Neuronal stem cell (in vitro differentiated cells): ENCODE results near the gene STARD10.
A peak's percentile ranks its signal among the peaks of the same experiment; 100 is the strongest.

Source experiments
- DNase-seq: peaks from one replicate; pipeline ENCODE4 v3.0.0-alpha.2; 2013; ENCODE audit warnings: low spot score
- H2AFZ ChIP-seq: one replicate; pipeline ENCODE4 v1.6.1; 2013; ENCODE audit warnings: mild to moderate bottlenecking, low read length, inconsistent platforms
- H2AK5ac ChIP-seq: 2 replicates; pipeline ENCODE4 v1.6.1; 2013; ENCODE audit warnings: low read depth, mild to moderate bottlenecking, inconsistent platforms, low read length, moderate library complexity, mixed read lengths
- H2BK120ac ChIP-seq: 2 replicates; pipeline ENCODE4 v1.6.1; 2013; ENCODE audit warnings: low read depth, mild to moderate bottlenecking, inconsistent platforms, low read length, moderate library complexity, mixed read lengths
- H2BK12ac ChIP-seq: one replicate; pipeline ENCODE4 v1.6.1; 2013; ENCODE audit warnings: low read length, inconsistent platforms
- H2BK15ac ChIP-seq: 2 replicates; pipeline ENCODE4 v1.6.1; 2013; ENCODE audit warnings: mild to moderate bottlenecking, low read length, inconsistent platforms, mixed read lengths
- H2BK5ac ChIP-seq: one replicate; pipeline ENCODE4 v1.6.1; 2013; ENCODE audit warnings: inconsistent platforms, mild to moderate bottlenecking, low read length, moderate library complexity
- H3K14ac ChIP-seq: one replicate; pipeline ENCODE4 v1.6.1; 2013; ENCODE audit warnings: low read length, inconsistent platforms
- H3K18ac ChIP-seq: 2 replicates; pipeline ENCODE4 v1.6.1; 2013; ENCODE audit warnings: low read length, inconsistent platforms
- H3K23ac ChIP-seq: 2 replicates; pipeline ENCODE4 v1.6.1; 2013; ENCODE audit warnings: low read depth, mild to moderate bottlenecking, mixed read lengths, low read length, inconsistent platforms; ENCODE audit not compliant: poor library complexity
- H3K27ac ChIP-seq: replicated peaks from 3 replicates; pipeline ENCODE4 v1.5.1; 2013; ENCODE audit warnings: low read length, inconsistent platforms
- H3K27me3 ChIP-seq, 3 experiments: 2 replicates each; pipeline ENCODE4 v1.6.1; 2013; ENCODE audit warnings: low read length in 3 of 3, mild to moderate bottlenecking in 2 of 3, inconsistent platforms in 1 of 3, low read depth in 1 of 3, mixed read lengths in 1 of 3, moderate library complexity in 1 of 3; ENCODE audit not compliant: control insufficient read depth in 3 of 3, insufficient read depth in 3 of 3
- H3K36me3 ChIP-seq, 2 donors: replicated peaks in 1 of 2; 2 replicates each; pipeline ENCODE4 v1.6.1; 2013; ENCODE audit warnings: low read length in 2 of 2; ENCODE audit not compliant: control insufficient read depth in 2 of 2, insufficient read depth in 2 of 2
- H3K4ac ChIP-seq: 2 replicates; pipeline ENCODE4 v1.6.1; 2013; ENCODE audit warnings: inconsistent platforms, mild to moderate bottlenecking, low read length, moderate library complexity
- H3K4me1 ChIP-seq, 2 donors: 1 replicate in 1 of 2; 2 replicates in 1 of 2; pipeline ENCODE4 v1.6.1; 2013; ENCODE audit warnings: low read length in 2 of 2, low read depth in 1 of 2; ENCODE audit not compliant: control insufficient read depth in 2 of 2, insufficient read depth in 1 of 2
- H3K4me2 ChIP-seq: one replicate; pipeline ENCODE4 v1.6.1; 2013; ENCODE audit warnings: mild to moderate bottlenecking, low read length, inconsistent platforms; ENCODE audit not compliant: insufficient read depth, poor library complexity, severe bottlenecking
- H3K4me3 ChIP-seq, 2 donors: 2 replicates each; pipeline ENCODE4 v1.5.1; 2013; ENCODE audit warnings: low read length in 2 of 2, mild to moderate bottlenecking in 2 of 2, inconsistent platforms in 1 of 2, moderate library complexity in 1 of 2
- H3K79me1 ChIP-seq: one replicate; pipeline ENCODE4 v1.6.1; 2013; ENCODE audit warnings: low read depth, mild to moderate bottlenecking, inconsistent platforms, low read length, moderate library complexity
- H3K9ac ChIP-seq: one replicate; pipeline ENCODE4 v1.6.1; 2013; ENCODE audit warnings: mild to moderate bottlenecking, low read depth, low read length, inconsistent platforms; ENCODE audit not compliant: poor library complexity
- H3K9me3 ChIP-seq, 2 donors: replicated peaks in 1 of 2; 2 replicates each; pipeline versions ENCODE3 to v1.6.1; 2013; ENCODE audit warnings: low read length in 2 of 2, mild to moderate bottlenecking in 2 of 2, inconsistent platforms in 1 of 2, low read depth in 1 of 2, mixed read lengths in 1 of 2, moderate library complexity in 1 of 2; ENCODE audit not compliant: control insufficient read depth in 2 of 2, insufficient read depth in 1 of 2
- H4K8ac ChIP-seq: one replicate; pipeline ENCODE4 v1.6.1; 2013; ENCODE audit warnings: low read depth, mild to moderate bottlenecking, inconsistent platforms, low read length, moderate library complexity
- H4K91ac ChIP-seq: one replicate; pipeline ENCODE4 v1.6.1; 2013; ENCODE audit warnings: low read length, low read depth, mild to moderate bottlenecking, inconsistent platforms; ENCODE audit not compliant: poor library complexity
- WGBS, 2 donors: extraction: QIAGEN DNeasy Blood & Tissue Kit; methylation state at CpG; one replicate each; pipeline ENCODE4 v1.1.7; 2013; ENCODE audit warnings: missing lambda C conversion rate in 2 of 2, mixed read lengths in 1 of 2; ENCODE audit not compliant: insufficient read length in 2 of 2, insufficient replicate concordance in 1 of 2; ENCODE audit errors: extremely low coverage in 2 of 2; 5-methylcytosine and 5-hydroxymethylcytosine counted together

STARD10 gene

DNA sequence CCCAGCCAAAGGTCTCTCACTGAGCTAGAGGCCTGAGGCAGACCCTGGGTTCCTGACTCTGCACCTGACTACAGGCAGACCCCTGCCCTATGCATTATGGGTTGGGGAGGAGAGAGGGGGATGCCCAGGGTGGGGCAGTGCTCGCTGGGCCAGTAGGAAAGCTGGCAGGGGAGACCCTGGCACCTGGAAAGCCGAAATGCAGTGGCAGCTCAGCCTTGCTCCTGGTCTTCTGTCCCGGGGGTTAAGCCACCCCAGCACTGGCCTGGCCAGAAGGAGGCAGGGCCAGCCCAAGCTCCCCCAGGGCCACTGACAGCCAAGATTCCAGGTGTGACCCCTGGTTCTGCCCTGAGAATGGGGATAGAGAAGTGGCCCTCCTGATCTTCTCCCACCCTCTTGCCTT is 47.0 kb downstream of the STARD10 start:
- peak overlapping the region; percentile 41 for H2AK5ac ChIP-seq
- peaks cover 6% of the 10 kb centered on the region for H3K79me1 ChIP-seq
- no peak overlapping the region for H3K4me3 ChIP-seq
- H4K91ac ChIP-seq = no peak overlapping the region
- H3K14ac ChIP-seq = no peak overlapping the region
- no peaks in the 10 kb centered on the region for H3K9me3 ChIP-seq
- H2BK120ac ChIP-seq = no peak overlapping the region
- no peak overlapping the region for H4K8ac ChIP-seq
- no peak overlapping the region for H3K4me2 ChIP-seq
- no peak overlapping the region for H2BK12ac ChIP-seq
- no CpG with 5 or more reads among the region's 3 CpGs for WGBS, 2 donors
- H2AFZ ChIP-seq = no peak overlapping the region
- no peak overlapping the region for H3K27ac ChIP-seq
- H2BK15ac ChIP-seq = no peak overlapping the region
- no peak for DNase-seq
- H3K23ac ChIP-seq = no peak overlapping the region
- H3K4ac ChIP-seq = no peak overlapping the region
- no peak overlapping the region for H2BK5ac ChIP-seq
- H3K9ac ChIP-seq = peak overlapping the region; percentile 9
- no peaks in the 10 kb centered on the region for H3K27me3 ChIP-seq
- peaks cover 3 to 11% of the 10 kb centered on the region in 2 donors for H3K4me1 ChIP-seq
- no peak overlapping the region for H3K18ac ChIP-seq
- no peaks in the 10 kb centered on the region for H3K36me3 ChIP-seq

DNA sequence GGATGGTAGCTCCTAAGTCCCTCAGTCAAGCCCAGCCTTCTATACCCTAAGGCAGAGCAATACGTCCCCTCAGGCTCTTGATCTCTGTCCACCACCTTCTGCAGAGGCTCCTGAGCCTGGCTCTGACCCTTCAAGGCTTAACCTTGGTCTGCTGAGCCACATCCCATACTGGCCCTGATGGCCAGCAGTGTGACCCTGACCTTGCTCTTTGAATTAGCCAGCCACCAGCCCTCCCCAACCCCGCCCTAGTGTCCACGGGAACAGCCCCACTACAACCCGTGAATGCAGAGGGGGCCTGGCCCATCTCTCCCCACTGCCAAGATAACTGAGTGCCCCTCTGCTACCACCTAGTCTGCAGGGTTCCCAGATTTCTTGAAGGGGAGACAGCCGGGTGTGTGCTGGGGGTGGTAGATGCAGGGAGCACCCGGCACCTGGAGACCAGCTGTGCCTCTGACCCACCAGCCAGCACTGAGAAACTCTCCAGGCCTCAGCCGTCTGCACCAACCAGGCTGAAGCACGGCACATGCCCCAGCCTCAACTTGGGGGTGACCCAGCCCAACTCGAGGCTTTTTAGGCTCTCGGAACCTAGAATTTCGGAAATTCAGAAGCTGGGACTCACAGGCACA is 47.8 kb downstream of the STARD10 start:
- Histone ChIP-seq H2BK120ac (no peak overlapping the region), H3K36me3 (no peaks in the 10 kb centered on the region), H3K79me1 (peaks cover 6% of the 10 kb centered on the region), H3K23ac (no peak overlapping the region), H2BK12ac (no peak overlapping the region), H3K4me1 (peaks cover 10% of the 10 kb centered on the region in 2 donors), H3K9me3 (no peaks in the 10 kb centered on the region), H3K27me3 (no peaks in the 10 kb centered on the region), H2AFZ (no peak overlapping the region), H4K8ac (no peak overlapping the region), H3K4me3 (no peak overlapping the region), H4K91ac (no peak overlapping the region), H3K18ac (no peak overlapping the region), H3K9ac (no peak overlapping the region), H3K4me2 (no peak overlapping the region), H3K27ac (no peak overlapping the region), H2AK5ac (no peak overlapping the region), H2BK5ac (no peak overlapping the region), H3K14ac (no peak overlapping the region), H2BK15ac (no peak overlapping the region), H3K4ac (no peak overlapping the region)
- no peak for DNase-seq
- WGBS, 2 donors = no CpG with 5 or more reads among the region's 11 CpGs

DNA sequence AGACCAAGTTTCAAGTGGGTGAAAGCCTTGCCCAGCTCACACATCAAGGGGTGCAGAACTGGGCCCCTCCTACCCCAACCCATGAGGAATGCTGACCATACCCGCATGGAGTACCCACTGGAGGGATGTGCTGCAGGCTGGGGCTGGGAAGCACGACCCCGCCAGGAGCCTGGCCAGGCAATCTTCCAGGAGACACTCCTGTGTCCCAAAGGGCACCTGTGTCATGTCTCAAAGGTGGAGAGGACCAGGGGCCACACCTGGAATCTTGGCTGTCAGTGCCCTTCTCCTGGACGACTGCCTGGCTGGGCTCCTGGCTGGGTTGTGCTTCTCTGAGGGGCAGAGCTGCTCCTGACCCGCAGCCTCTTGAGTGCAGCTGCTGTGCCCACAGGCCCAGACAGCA is 48.3 kb downstream of the STARD10 start:
- Histone ChIP-seq H3K4me2 (no peak overlapping the region), H3K14ac (peak overlapping the region; percentile 14), H2BK120ac (no peak overlapping the region), H2AFZ (no peak overlapping the region), H3K27ac (no peak overlapping the region), H3K79me1 (peaks cover 6% of the 10 kb centered on the region), H2BK15ac (no peak overlapping the region), H3K36me3 (no peaks in the 10 kb centered on the region), H3K4me3 (no peak overlapping the region), H3K4me1 (peaks cover 6 to 10% of the 10 kb centered on the region in 2 donors), H3K27me3 (no peaks in the 10 kb centered on the region), H2BK12ac (no peak overlapping the region), H4K8ac (no peak overlapping the region), H2BK5ac (no peak overlapping the region), H2AK5ac (no peak overlapping the region), H4K91ac (no peak overlapping the region), H3K23ac (no peak overlapping the region), H3K9ac (no peak overlapping the region), H3K9me3 (no peaks in the 10 kb centered on the region), H3K4ac (no peak overlapping the region), H3K18ac (no peak overlapping the region)
- WGBS, 2 donors = no CpG with 5 or more reads among the region's 5 CpGs
- DNase-seq = no peak

DNA sequence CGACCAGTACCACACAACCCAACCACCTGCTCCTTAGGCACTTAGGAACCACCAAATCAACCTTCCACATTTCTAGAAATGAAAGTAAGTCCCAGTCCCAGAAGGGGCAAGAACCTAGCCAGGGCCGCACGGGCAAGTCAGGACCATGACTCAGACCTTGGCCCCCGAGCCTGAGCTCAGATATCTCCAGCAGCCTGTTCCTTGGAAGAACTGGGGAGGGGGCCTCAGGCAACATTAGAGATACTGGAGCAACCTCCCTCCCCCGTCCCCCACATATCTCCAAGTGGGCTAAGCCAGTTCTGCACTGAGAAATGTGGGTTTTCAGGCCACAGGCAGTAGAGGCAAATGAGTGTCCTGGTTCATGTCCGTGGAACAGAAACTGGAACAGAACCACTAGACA is 49.4 kb downstream of the STARD10 start:
- Histone ChIP-seq H3K14ac (no peak overlapping the region), H3K4me1 (peaks cover 5 to 9% of the 10 kb centered on the region in 2 donors), H2BK15ac (no peak overlapping the region), H3K79me1 (peaks cover 6% of the 10 kb centered on the region), H3K23ac (no peak overlapping the region), H2BK120ac (no peak overlapping the region), H3K4ac (no peak overlapping the region), H4K8ac (no peak overlapping the region), H3K4me2 (no peak overlapping the region), H3K9me3 (no peaks in the 10 kb centered on the region), H3K4me3 (no peak overlapping the region), H3K27ac (no peak overlapping the region), H2BK12ac (no peak overlapping the region), H4K91ac (no peak overlapping the region), H2BK5ac (no peak overlapping the region), H2AK5ac (no peak overlapping the region), H3K9ac (no peak overlapping the region), H2AFZ (no peak overlapping the region), H3K36me3 (no peaks in the 10 kb centered on the region), H3K27me3 (no peaks in the 10 kb centered on the region), H3K18ac (no peak overlapping the region)
- WGBS, 2 donors = no CpG with 5 or more reads among the region's 6 CpGs
- DNase-seq = no peak
